Embryonic facial prominence (tissue), 1 donor: ENCODE measurements around the gene ZNF469.
A peak's percentile ranks its signal among the peaks of the same experiment; 100 is the strongest.

Source experiments
- DNase-seq: peaks from one replicate; pipeline ENCODE4 v3.0.0-alpha.2; 2016; ENCODE audit errors: extremely low spot score

ZNF469 gene

DNA sequence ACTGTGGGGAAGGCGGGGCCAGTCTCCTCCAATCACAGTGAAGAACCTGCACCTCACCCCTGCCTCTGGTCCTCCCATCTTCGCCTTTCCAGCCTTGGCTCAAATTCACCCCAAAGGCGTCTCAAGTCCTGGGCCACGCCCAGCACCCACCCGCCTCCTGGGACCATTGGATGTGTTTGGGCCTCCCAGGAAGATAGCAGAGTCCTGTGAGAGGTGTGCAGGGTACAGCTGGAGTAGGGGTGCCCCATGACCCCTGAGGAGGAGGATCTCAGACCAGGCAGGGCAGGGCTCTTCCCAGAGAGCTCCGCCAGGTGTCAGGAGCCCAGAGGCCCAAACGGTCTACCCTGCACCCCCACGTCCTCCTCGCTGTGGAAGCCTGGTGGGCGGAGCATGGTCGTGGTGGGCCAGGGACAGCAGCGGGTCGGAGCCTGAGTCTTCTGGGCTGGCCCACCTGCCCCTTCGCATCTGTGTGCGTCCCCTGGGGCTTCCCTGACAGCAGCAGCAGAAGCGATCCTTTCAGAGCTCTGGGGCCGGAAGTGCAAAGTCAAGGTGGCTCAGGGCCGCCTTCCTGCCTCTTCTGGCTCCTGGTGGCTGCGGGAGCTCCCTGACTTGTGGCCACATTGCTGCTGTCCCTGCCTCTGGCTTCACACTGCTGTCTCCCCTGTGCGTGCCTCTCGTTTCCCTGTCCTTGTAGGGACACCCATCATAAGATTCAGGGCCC lies 34.9 kb upstream of the ZNF469 start:
- DNase-seq = no peak

DNA sequence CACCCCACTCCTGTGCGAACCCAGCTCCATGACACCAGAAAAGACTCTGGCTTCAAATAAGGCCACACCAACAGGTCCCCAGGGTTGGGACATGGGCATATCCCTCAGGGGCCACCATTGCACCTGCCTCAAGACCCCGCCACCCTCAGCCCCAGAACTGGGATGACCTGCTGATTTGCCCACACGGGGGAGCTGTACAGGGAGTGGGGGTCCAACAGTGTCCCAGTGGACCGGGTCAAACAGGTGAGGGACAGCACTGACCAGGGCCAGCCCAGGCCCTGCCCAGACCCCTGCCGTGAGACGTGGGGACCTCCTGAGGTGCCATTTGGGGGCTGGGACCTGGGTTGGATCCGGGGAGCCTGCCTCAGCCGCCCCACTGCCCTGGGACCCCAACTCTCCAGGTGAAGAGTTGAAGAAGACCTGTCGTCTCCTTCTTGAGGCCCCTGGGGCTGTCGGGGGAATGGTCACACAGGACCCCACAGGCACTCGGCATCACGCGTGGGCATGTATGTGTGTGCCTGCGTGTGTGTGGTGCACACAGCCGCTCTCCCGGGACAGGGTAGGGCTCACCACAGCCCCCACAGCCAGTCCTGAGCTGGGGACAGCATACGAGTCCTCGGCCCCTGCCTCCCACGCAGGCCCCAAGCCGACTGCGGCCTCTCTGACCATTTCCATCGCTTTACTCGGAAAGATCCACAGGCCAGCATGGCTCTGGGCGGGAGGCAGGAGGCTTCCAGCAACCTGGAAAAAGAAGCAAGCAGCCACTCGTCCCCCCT lies 34.2 kb upstream of the ZNF469 start:
- no peak for DNase-seq

DNA sequence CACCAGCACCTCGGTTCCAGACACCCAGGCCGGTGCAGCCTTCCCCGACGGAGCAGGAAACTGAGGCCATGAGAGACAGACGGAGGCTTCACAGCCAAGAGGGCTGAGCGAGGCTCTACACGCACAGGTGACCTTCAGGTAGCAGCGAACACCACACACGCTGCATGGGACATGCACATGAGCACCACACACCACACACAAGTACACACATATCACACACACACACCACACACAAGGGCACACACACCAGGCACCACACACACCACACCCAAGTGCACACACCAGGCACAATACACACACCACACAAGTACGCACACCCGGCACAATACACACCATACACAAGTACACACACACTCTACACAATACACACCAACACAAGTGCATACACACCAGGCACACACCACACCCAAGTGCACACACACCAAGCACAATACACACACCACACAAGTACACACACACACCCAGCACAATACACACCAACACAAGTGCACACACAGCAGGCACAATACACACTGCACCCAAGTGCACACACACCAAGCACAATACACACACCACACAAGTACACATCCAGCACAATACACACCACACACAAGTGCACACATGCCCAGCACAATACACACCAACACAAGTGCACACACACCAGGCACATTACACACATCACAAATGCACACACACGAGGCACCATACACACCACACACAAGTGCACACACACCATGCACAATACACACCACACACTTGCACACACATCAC lies 33.4 kb upstream of the ZNF469 start:
- no peak for DNase-seq

DNA sequence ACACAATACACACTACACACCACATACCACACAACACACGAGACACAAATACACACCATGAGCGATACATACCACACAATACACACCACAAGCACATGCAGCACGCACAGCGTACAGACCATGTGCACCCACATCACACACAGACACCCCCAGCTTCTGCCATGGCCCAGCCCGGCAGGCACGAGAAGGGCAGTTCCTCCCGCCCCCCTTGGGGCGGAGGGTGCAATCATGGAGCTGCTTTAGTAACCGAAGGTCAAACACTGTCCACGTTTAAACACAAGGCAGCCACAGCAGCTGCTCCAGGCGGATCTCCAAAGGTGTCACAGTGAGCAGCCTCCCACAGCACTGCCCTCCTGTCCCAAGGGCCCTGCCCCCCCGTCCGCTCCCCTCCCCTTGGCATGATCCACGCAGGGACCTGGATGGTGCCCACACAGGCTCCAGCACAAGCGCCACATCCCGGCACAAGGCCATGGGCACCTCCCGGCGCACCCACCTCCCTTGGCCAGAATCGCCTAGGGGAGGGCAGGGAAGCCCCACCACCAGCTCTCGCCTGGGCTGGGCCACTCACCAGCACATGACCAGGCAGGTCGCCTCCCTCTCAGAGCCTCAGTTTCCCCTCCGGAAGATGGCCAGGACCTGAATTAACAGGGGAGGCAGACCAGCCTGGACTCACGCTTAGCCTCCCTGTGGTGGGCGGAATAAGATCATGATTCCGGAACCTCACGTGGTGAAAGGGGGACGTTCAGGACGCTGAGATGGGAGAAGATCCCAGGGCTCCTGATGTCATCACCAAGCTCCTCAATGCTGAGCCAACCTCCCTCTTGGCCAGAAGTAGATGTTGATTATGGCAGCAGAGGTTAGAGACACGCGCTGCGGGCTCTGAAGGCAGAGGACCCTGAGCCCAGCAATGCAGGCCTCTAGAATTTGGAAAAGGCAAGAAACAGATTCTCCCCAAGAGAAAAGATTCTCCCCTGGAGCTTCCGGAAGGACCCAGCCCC lies 32.6 kb upstream of the ZNF469 start:
- DNase-seq = no peak

DNA sequence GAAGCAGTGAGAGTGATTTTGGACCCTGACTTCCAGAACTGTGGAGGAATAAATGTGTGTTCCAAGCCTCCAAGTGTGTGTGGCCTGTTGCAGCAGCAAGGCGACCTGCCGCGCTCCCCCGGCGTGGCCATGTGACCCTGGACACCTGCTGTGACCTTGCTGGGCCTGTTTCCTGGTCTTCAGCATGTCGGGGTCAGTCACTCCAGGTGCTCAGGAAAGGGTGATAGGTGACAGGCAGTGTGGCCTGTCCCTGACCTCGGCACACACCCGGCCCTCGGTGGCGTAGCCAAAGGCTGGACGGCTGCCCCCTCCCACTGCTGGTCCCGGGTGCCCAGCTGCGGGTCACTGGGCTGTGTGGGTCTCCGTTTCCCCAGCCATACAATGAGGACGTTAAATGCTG lies 31.8 kb upstream of the ZNF469 start:
- no peak for DNase-seq

DNA sequence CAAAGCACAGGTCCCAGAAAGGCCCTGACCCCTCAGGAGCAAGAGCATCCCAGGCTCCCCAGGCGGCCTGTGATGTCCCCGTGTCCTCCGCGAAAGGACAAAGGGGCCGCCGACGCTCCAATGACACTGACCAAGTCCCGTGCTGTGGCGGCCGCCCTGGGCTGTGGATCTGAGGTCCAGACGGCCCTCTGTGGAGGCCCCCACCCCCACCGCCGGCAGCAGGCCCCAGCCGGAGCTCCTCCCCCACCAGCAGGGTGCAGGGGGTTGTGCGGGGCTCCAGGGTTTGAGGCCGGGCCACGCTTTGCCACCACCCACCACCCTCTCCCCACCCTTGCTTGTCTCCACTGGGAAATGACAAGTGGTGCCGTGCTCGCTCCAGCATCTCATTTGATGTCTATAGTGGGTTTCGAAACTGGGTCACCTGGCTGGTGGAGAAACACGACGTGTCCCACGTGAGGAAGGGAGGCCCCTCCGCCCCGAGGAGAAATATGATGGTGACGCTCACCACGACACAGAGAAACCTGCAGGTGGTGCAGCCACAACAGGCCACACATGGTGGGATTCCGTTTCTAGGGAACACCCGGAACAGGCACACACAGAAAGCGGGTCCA lies 31.2 kb upstream of the ZNF469 start:
- no peak for DNase-seq

DNA sequence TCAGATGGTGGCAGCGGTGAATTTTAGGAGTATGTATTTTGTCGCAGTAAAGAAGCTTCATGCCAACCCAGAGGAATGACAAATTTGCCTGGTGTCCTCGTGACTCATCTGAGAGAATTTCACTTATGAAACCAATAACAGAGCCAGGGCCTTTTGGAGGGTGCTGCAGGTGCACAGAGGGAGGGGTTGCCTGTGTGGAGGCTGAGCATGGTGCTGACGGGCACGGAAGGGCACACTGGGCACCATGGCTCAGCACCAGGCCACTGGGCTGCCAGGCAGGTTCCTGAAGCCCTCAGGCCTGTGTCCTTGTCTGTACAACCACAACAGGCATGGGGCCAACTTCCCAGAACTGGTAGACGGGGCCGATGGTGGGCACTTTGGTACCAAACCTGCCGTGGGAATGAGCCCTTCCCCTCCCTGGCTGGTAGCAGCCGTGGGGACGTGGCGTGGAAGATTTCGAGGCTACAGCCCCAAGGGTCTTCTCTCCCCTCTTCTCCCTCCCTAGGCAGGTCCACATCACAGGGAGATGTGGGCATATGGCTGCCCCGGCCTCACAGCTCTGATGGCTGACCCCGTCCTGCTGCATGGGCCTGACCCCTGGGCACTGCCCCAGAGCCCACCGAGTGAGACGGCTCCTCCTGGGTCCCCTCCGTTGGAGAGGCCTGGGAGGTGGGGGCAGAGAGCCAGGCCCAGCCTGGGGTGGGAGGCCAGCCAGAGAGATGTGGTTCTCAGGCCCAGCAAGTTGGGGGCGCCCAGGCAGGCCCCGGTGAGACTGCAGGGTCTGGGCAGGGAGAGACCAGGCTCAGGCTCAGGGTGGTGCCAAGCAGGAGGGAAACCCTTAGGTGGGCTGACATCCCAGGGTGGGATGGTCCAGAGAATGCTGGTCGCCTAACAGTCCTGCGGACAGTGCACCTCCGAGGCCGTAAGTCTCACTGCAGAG lies 30.2 kb upstream of the ZNF469 start:
- DNase-seq = no peak

DNA sequence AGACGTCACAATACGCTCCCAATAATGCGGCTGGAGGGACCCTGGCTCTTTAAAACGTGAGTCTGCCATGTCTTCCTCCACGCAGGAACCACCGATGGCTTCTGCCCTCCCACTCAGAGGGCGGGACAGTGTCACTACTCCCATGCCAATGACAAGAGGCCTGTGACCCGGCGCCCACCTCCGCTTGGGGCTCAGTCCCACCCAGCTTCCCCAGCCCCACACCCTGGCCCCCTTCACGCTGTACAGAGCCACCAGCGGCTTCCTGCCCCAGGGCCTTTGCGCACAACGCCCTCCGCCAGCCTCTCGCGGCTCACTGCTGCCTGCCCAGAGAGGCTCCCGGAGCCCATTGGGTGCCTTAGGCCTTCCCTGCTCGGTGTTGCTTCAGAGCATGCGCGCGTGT lies 29.5 kb upstream of the ZNF469 start:
- no peak for DNase-seq

DNA sequence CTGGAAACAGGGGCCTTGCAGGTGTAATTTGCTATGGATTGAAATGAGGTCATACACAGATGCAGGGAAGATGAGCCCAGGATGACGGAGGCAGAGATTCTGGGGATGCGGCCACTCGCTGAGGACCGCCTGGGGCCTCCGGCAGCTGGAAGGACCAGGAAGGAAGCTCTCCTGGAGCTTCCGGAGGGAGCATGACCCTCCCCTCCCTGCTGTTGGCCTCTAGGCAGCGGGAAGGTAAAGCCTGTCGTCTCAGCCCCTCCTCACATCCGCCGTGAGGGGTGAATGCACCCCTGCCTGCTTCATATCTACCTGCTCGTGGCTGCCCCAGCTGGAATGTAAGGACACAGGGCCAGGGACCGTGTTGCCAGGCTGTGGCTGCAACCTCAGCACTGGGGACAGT lies 29.1 kb upstream of the ZNF469 start:
- no peak for DNase-seq

DNA sequence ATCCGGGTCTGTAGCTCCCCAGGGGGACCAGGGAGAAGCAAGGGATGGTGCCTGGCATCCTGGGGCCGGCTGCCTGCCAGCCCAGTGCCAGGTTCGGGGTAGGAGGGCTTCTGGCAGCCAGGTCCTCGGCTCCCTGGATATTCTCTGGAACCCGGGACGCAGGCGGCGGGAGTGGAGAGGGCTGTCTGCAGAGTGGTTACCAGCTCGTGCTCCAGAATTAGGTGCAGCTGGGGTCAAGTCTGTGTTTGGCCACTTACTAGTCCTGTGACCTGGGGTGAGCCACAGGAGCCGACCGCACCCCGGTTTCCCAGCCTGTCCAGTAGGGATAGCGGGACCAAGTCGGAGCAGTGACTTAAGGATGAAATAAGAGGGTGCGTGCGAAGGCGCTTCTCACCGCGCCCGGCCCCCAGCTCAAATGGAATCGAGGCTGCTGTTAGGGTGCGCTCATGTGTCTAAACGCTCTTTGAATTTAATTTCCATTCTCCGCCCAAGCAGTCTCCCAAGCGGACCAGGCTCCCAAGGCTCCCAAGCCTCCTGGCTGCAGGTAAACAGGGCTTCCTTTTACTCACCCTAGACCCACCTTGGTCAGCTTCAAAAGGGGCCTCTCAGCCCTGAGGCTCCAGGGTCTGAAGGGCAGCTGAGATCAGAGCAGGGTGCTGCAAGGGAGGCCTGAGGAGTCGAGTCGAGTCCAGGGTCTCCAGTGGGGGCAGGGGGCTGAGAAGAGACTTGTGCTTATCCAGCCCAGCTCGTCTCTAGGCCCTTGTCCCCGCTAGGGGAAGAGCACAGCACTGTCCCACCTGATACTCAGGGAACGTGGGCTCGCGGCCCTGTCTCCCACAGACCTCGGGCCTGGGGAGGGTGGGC lies 28.3 kb upstream of the ZNF469 start:
- DNase-seq = no peak

DNA sequence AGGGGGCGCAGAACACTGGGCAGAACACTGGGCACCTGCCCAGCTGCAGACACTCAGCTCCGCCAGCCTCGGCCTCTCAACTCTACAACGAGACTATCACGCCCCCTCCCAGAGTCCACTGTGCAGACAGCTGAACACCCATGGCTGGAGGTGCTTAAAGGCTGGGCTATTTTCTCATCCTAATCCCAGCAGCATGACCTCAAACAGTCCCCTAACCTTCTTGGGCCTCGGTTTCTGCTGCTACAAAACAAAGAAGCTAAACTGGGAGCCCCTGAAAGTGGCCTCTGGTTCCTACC lies 27.7 kb upstream of the ZNF469 start:
- DNase-seq = no peak

DNA sequence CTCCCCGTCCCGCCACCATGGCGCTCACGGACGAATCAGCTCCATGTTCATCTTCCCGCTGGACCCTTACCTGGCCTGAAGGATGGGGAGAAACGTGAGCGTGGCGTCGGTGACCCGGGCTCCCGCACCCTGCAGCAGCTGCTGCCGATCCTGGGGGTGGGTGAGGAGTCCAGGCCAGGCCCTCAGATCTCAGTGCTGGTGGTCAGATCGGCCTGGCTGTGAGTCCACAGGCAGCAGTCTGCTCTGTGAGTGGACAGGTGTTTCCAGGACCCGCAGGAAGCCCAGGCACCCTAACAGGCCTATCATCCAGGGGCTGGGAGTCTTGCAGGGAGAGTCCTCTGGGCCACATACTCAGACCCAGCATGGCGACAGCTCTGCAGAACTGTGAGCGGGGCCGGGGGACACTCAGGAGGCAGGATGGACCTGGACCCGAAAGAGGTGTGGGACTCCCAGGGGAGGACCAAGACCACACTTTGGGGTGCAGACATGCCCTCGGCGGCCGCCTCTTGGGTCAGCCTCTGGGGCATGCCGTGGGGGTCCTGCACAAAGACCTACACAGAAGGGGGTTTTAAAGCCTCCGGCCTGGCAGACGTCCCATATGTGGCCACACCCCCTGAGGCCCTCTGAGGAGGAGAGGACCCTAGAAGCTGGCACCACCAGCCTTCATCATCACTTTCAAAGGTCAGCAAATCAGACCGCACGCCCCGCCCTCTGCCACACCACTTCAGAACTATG lies 27.2 kb upstream of the ZNF469 start:
- DNase-seq = no peak

DNA sequence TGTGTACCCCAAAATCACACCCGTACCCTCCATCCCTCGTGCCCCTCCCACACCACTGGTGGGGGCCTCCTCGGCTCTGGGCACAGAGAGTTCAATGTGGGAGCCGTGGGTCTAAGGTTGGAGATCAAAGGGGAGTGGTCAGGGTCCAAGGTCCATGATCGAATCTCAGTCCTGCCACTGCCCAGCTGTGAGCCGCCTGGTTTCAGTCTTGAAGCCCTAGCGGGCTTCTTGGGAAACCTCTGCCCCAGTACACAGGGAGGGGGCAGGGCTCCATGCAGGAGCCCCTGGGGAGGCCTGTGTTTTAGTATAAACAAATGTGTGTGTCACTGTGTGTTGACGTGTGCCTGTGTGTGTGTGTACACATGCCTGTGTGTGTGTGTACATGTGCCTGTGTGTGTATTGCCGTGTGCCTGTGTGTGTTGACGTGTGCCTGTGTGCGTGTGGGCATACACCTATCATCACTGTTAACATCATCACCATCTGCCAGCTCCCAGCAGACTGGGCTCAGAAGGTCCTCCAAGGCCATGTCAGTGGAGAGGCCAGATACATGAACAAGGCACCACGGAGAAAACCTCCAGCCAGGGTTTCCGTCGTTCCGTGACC lies 26.5 kb upstream of the ZNF469 start:
- DNase-seq = no peak

DNA sequence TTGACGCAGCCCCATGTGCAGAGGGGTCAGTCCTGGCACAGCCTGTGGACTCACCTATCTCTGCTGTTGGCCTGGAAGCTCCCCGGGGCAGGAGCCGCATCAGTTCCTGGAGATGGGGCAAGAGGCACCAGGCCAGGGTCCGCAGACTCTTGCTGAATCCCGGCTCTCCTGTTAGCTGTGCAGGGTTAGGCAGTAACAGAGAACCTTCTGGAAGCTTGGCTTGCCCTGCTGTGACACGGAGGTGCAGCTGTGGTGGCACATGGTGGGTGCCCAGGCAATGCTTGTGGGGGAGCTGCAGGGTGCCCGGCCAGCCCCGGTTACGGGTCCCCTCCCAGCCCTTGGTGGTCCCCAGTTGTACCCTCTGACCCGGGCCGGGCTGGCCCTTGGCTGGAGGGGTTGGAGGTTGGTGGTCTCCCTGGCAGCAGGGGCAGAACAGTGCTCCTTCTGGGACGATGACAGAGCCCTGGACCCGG lies 26.0 kb upstream of the ZNF469 start:
- DNase-seq = no peak

DNA sequence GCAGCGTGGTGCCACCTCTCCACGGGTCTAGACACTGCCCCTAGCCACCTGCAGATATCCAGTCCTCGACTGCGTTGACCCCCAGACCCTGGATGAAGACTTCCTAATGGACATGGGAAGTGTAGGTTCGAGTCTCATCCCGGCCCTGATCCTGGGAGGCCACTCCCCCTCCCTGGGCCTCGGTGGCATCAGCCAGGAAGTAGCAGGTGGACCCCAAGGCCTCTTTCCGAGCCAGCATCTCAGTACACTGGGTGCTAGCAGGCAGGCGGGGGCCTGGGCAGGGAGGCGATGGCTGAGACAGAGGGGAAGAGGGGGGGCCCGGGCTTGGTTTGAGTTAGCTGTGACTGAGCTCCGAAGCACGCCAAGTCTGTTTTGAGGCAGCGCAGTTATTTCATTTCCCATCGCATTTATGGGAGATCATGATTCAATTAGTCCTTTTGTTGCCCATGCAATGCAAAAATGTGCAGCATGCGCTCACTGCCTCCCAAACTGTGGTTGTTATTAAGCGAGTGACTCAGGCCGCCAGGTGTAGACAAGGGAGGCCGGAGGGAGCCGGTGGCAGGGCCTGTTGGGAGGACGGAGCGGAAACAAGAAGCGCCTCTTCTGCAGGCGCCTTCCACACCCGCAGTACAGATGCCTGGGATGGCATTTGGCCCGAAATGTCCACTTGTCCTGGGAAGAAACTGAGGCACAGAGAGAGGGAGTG lies 25.3 kb upstream of the ZNF469 start:
- DNase-seq = peak; percentile 35

DNA sequence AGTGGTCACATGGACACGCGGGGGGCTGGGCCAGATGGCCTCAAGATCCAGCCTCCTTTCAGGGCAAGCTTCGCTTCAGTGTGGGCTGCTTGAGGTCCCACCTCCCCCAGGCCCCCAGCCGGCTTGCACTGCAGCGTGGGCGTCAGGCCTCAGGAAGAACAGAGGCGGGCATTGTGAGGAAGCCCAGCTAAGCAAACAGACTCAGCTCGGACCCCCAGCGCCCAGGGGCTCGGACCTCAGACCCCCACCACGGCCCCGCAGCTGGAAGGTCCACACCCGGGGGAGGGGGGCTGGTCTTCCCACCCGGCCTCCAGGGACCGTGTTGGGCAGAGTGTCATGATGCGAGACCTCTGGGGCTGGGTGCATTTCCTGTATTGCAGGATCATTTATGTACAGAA lies 24.7 kb upstream of the ZNF469 start:
- no peak for DNase-seq

DNA sequence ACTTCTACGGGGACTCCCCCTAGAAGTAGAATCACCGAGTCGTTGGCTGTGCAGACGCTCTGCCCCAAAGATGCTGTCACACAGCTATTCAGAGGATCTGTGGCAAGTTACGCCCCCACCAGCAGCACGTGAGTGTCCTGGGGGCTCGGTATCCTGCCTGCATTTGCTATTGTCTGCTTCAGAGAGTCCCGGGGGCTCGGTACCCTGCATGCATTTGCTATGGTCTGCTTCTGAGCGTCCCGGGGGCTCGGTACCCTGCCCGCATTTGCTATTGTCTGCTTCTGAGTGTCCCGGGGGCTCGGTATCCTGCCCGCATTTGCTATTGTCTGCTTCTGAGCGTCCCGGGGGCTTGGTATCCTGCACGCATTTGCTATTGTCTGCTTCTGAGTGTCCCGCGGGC lies 23.8 kb upstream of the ZNF469 start:
- DNase-seq = no peak
